Panc1 (cell line): Measurements from ENCODE around the gene ALPP. TPM values are rescaled to one million over a fixed set of nuclear protein-coding genes. Genes with fewer than 3 reads are reported as not detected.

Source experiments
- ATAC-seq: fragments of 200-7000 bp; cut with Tn5 transposase; 2 replicates; pipeline ENCODE4 v1.9.1; 2020; ENCODE audit warnings: mild to moderate bottlenecking, moderate library complexity
- BruUV-seq: library from RNA; stranded (reverse); fragments of 400-500 nt; replicated peaks from 2 replicates; lab custom pipeline; 2021; lab: Mats Ljungman, UMichigan
- CTCF ChIA-PET: fragments of 300-600 bp; sonication (Branson Sonifier 250); formaldehyde crosslinking; loops from one replicate; lab custom pipeline; 2022; ENCODE audit warnings: antibody characterized with exemption; lab: Charles Lee
- POLR2A ChIA-PET: fragments of 300-600 bp; sonication (Branson Sonifier 250); formaldehyde crosslinking; loops from one replicate; lab custom pipeline; 2022; ENCODE audit warnings: antibody characterized with exemption; lab: Charles Lee
- DNase-seq: peaks from one replicate; pipeline ENCODE4 v3.0.0-alpha.2; 2010; ENCODE audit warnings: low read depth, low spot score
- H3K27ac ChIP-seq: 2 replicates; pipeline ENCODE4 v1.5.1; 2011; ENCODE audit warnings: mild to moderate bottlenecking, low read length, inconsistent platforms
- H3K27me3 ChIP-seq: fragments of 200-500 bp; sonication (Bioruptor generic); 2 replicates; pipeline ENCODE4 v1.6.0; 2014; ENCODE audit warnings: low read length, inconsistent platforms; ENCODE audit not compliant: control insufficient read depth, insufficient read depth
- H3K36me3 ChIP-seq: fragments of 200-500 bp; sonication (Bioruptor generic); 2 replicates; pipeline ENCODE4 v1.5.1; 2014; ENCODE audit warnings: inconsistent platforms, mild to moderate bottlenecking, low read length, moderate library complexity; ENCODE audit not compliant: control insufficient read depth, insufficient read depth
- H3K4me1 ChIP-seq: 2 replicates; pipeline ENCODE4 v1.5.1; 2011; ENCODE audit warnings: inconsistent platforms, mild to moderate bottlenecking, low read length, moderate library complexity; ENCODE audit not compliant: control insufficient read depth, insufficient read depth
- H3K4me3 ChIP-seq, 2 experiments: 2 replicates each; pipeline ENCODE4 v1.5.1; 2011 to 2012; ENCODE audit warnings: low read depth in 2 of 2, low read length in 2 of 2, mild to moderate bottlenecking in 2 of 2, inconsistent platforms in 1 of 2, moderate library complexity in 1 of 2
- H3K9me3 ChIP-seq: fragments of 200-500 bp; sonication (Bioruptor generic); 2 replicates; pipeline ENCODE4 v1.5.1; 2014; ENCODE audit warnings: low read depth, mild to moderate bottlenecking, inconsistent platforms, low read length, moderate library complexity; ENCODE audit not compliant: control insufficient read depth, insufficient read depth
- POLR2AphosphoS5 ChIP-seq: IDR thresholded peaks from 2 replicates; pipeline ENCODE4 v1.6.1; 2012; ENCODE audit warnings: mild to moderate bottlenecking, low read depth, low read length, moderate library complexity
- SIN3A ChIP-seq: IDR thresholded peaks from 2 replicates; pipeline ENCODE4 v1.6.1; 2012; ENCODE audit warnings: low read depth, mild to moderate bottlenecking, low read length, moderate library complexity, borderline replicate concordance; ENCODE audit not compliant: insufficient read depth
- TCF7L2 ChIP-seq: IDR thresholded peaks from 2 replicates; pipeline ENCODE4 v1.6.1; 2011; ENCODE audit warnings: mild to moderate bottlenecking, low read depth, low read length, inconsistent platforms
- in situ Hi-C: cut with HindIII; loops from 2 replicates; pipeline ENCODE4 v1.10.0; 2016; ENCODE audit warnings: low sequenced_read_pairs, low pct_unique_long_range_greater_than_20kb
- intact Hi-C: fragments of 100-400 bp; cut with micrococcal nuclease; formaldehyde crosslinking; loops from one replicate; pipeline ENCODE4 v1.10.0; 2022; ENCODE audit not compliant: unreplicated experiment
- total RNA-seq: library from RNA; stranded (reverse); gene quantifications from one replicate; pipeline ENCODE4 v1.2.1, GENCODE V29; 2021; ENCODE audit not compliant: unreplicated experiment
- TF ChIP-seq, protein P1 (sequence below), 2 experiments: IDR thresholded peaks; 2 replicates each; pipeline ENCODE4 v1.6.1; 2011 to 2012; ENCODE audit warnings: low read depth in 2 of 2, control low read depth in 1 of 2, low read length in 1 of 2, mild to moderate bottlenecking in 1 of 2, moderate library complexity in 1 of 2; ENCODE audit not compliant: insufficient read depth in 1 of 2
- TF ChIP-seq, protein P2 (sequence below): fragments of 450-650 bp; IDR thresholded peaks from 2 replicates; pipeline ENCODE4 v1.5.1; 2017; ENCODE audit warnings: mild to moderate bottlenecking

The ALPP gene
- total RNA-seq, 1 experiment from 2014 or later = 7.3 TPM

DNA sequence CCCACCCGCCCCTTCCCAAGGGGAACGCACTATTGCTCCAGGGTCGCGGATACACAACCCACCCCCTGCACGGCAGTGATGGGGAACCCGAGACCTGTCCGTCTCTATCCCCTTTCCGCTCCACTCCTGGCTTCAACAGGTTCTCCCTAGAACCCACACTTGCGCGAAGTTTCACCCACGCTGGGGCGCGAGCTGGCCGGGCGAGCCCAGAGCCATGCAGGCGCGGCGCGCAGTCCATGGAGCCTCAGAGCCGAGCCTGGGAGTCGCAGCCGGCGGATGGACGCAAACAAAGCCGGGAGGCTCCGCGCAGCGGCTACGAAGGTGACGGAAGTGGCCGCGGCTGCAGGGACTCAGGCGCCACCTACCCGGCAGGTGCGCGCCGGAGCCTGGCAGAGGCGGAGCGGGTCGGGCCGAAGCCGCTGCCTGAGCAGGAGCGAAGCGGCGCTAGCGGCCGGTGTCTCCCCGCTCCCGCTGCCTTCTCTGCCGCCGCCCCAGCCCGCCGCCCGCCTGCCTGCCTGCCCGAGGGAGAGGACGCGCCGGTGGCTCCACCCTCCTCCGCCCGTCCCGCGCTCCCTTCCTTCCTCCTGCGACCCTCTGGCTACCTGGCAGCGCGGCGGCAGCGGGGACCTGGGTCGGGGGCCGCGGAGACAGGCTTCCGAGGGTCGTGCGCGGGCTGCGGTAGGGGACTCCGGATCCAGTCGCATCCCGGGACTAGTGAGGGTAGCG, 42.1 kb downstream of the ALPP start:
- peak; percentile 60 for ATAC-seq
- CTCF ChIA-PET = no interaction called here
- Histone ChIP-seq H3K4me3 (peak overlapping the region; percentile 43 to 48), H3K4me1 (peaks cover 5% of the 10 kb centered on the region; the same call in 1 of the 2 replicates), H3K9me3 (no peaks in the 10 kb centered on the region), H3K36me3 (no peaks in the 10 kb centered on the region), H3K27ac (peak overlapping the region; percentile 57), H3K27me3 (peaks cover 3% of the 10 kb centered on the region; the same call in 1 of the 2 replicates)
- TF ChIP-seq, protein P1, sequence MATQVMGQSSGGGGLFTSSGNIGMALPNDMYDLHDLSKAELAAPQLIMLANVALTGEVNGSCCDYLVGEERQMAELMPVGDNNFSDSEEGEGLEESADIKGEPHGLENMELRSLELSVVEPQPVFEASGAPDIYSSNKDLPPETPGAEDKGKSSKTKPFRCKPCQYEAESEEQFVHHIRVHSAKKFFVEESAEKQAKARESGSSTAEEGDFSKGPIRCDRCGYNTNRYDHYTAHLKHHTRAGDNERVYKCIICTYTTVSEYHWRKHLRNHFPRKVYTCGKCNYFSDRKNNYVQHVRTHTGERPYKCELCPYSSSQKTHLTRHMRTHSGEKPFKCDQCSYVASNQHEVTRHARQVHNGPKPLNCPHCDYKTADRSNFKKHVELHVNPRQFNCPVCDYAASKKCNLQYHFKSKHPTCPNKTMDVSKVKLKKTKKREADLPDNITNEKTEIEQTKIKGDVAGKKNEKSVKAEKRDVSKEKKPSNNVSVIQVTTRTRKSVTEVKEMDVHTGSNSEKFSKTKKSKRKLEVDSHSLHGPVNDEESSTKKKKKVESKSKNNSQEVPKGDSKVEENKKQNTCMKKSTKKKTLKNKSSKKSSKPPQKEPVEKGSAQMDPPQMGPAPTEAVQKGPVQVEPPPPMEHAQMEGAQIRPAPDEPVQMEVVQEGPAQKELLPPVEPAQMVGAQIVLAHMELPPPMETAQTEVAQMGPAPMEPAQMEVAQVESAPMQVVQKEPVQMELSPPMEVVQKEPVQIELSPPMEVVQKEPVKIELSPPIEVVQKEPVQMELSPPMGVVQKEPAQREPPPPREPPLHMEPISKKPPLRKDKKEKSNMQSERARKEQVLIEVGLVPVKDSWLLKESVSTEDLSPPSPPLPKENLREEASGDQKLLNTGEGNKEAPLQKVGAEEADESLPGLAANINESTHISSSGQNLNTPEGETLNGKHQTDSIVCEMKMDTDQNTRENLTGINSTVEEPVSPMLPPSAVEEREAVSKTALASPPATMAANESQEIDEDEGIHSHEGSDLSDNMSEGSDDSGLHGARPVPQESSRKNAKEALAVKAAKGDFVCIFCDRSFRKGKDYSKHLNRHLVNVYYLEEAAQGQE (IDR thresholded peaks at IDR 0.05; ENCODE audit: insufficient read depth in 1 of 2, low read depth in 2 of 2, low read length in 1 of 2) = no peak
- TF ChIP-seq POLR2AphosphoS5 (no peak), TCF7L2 (no peak)
- TF ChIP-seq, protein P2, sequence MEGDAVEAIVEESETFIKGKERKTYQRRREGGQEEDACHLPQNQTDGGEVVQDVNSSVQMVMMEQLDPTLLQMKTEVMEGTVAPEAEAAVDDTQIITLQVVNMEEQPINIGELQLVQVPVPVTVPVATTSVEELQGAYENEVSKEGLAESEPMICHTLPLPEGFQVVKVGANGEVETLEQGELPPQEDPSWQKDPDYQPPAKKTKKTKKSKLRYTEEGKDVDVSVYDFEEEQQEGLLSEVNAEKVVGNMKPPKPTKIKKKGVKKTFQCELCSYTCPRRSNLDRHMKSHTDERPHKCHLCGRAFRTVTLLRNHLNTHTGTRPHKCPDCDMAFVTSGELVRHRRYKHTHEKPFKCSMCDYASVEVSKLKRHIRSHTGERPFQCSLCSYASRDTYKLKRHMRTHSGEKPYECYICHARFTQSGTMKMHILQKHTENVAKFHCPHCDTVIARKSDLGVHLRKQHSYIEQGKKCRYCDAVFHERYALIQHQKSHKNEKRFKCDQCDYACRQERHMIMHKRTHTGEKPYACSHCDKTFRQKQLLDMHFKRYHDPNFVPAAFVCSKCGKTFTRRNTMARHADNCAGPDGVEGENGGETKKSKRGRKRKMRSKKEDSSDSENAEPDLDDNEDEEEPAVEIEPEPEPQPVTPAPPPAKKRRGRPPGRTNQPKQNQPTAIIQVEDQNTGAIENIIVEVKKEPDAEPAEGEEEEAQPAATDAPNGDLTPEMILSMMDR = no peak
- no TSS peak for BruUV-seq
- POLR2A ChIA-PET = no interaction called here
- in situ Hi-C loops = no loop called here
- no peak for DNase-seq
- intact Hi-C loops = no loop called here

DNA sequence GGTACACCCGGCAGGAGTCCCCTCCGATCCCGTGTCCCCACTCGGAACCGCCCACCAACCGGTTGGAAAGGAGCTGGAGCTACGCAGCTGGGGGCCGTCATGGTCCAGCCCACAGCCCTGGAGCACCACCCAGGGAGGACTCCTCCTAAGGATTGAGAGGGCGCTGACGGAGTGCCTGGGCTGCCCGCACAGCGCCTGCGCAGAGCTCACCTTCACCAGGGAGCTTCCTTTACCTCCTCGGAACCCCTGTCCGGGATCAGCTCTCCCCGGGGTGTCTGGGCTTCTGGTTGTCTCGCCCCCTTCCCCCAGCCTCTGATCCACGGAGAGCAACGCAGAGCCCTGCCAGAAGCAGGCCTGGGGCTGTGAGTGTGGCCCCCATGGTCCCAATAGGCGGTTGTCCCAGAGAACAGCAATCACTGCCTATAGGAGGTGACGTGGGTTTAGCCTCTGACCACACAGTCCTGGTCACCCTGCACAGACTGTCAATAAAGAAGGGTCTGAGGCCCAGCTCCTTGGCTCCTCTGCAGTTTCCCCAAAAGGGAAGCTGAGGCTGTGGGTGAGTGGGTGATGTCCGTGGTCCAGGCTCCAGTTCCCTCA, 42.7 kb downstream of the ALPP start:
- Histone ChIP-seq H3K4me3 (peak overlapping the region; percentile 43 to 48), H3K36me3 (no peaks in the 10 kb centered on the region), H3K9me3 (no peaks in the 10 kb centered on the region), H3K27me3 (peaks cover 3% of the 10 kb centered on the region; the same call in 1 of the 2 replicates), H3K4me1 (peaks cover 3% of the 10 kb centered on the region; the same call in 1 of the 2 replicates), H3K27ac (0 out of 2 replicates have a peak overlapping the region, but pooled peaks have one; percentile 44)
- ATAC-seq (peak; percentile 33), DNase-seq (no peak)
- intact Hi-C loops = no loop called here
- TF ChIP-seq SIN3A (no peak), TCF7L2 (no peak), POLR2AphosphoS5 (no peak)
- TF ChIP-seq, protein P1 (IDR thresholded peaks at IDR 0.05; ENCODE audit: insufficient read depth in 1 of 2, low read depth in 2 of 2, low read length in 1 of 2) = no peak
- TF ChIP-seq, protein P2 = no peak
- in situ Hi-C loops = no loop called here
- POLR2A ChIA-PET = no interaction called here
- no TSS peak for BruUV-seq
- CTCF ChIA-PET = no interaction called here
